Adipose tissue (tissue), 3 donors: ENCODE measurements around the gene MT1A. TPM values are rescaled to one million over a fixed set of nuclear protein-coding genes. Genes with fewer than 3 reads are reported as not detected.

Source experiments
- H3K27ac ChIP-seq: one replicate; pipeline ENCODE4 v1.5.1; 2013; ENCODE audit warnings: low read depth, low read length
- WGBS, 3 donors: extraction: QIAGEN DNeasy Blood & Tissue Kit; methylation state at CpG; one replicate each; pipeline ENCODE4 v1.1.7; 2013; 5-methylcytosine and 5-hydroxymethylcytosine counted together
- polyA plus RNA-seq, 3 donors: library from polyadenylated mRNA; stranded (reverse); fragments of 200-250 nt; gene quantifications; one replicate each; pipeline ENCODE4 v1.2.3, GENCODE V29; 2013
- donor health status: healthy with polysubstance abuse.
- donor health status: Bipolar disorder and iron deficiency.
- donor health status: healthy.

Gene MT1A
- polyA plus RNA-seq, result 1,000 to 10,000 TPM in 2 of 3 donors, 100 to 1,000 TPM in 1; 259 to 2,112 (median 1,254) TPM

GRCh38 chr16:56637814-56638750 is at the start of gene MT1A:
MT1A (plus strand) TSS chr16:56638666; CDS start chr16:56638739, 73 bp downstream.
- peak within 1 kb of the TSS; percentile 52 for H3K27ac ChIP-seq

GRCh38 chr16:56588781-56589140 is 49.7 kb upstream of the MT1A start:
- no peak overlapping the region for H3K27ac ChIP-seq
- WGBS, 3 donors, result 33 to 38% (median 36%) methylated on average over 9 of the region's 9 CpGs

More at GRCh38 chr16:56637814-56638750, at the start of gene MT1A:
- WGBS, 3 donors, result 7 to 12% (median 10%) methylated on average over 64 to 68 of the region's 68 CpGs

- no peak within 1 kb of the TSS for H3K27ac ChIP-seq
- WGBS, 3 donors, result 4 to 7% (median 7%) methylated on average over 65 to 87 of the region's 87 CpGs
These were observed 49.1 kb upstream of the MT1A start, which contains the start of gene MT3 for GRCh38 chr16:56589141-56590039. MT3 (plus strand) TSS chr16:56589528; CDS start chr16:56589591, 63 bp downstream.

- no peak overlapping the region for H3K27ac ChIP-seq
- WGBS, 3 donors, result 51 to 54% (median 51%) methylated on average over 4 of the region's 4 CpGs
These were observed 46.9 kb upstream of the MT1A start for GRCh38 chr16:56591377-56592060.

- H3K27ac ChIP-seq, result no peak overlapping the region
- 93 to 96% (median 95%) methylated on average over 6 of the region's 6 CpGs for WGBS, 3 donors
These were observed 44.7 kb upstream of the MT1A start for GRCh38 chr16:56593573-56594291.

- 84 to 97% (median 95%) methylated on average over 5 of the region's 5 CpGs for WGBS, 3 donors
- no peak overlapping the region for H3K27ac ChIP-seq
These were observed 44.2 kb upstream of the MT1A start for GRCh38 chr16:56594292-56594619.

- WGBS, 3 donors, result 29 to 34% (median 29%) methylated on average over 8 of the region's 8 CpGs
- no peak overlapping the region for H3K27ac ChIP-seq
These were observed 38.0 kb upstream of the MT1A start for GRCh38 chr16:56600398-56600999.

GRCh38 chr16:56601325-56601724 is 37.1 kb upstream of the MT1A start:
- no peak overlapping the region for H3K27ac ChIP-seq
- WGBS, 3 donors, result 63 to 77% (median 74%) methylated on average over 9 of the region's 9 CpGs

- WGBS, 3 donors, result 37 to 47% (median 46%) methylated on average over 4 of the region's 4 CpGs
- no peak overlapping the region for H3K27ac ChIP-seq
These were observed 34.9 kb upstream of the MT1A start for GRCh38 chr16:56603589-56603988.

GRCh38 chr16:56604966-56605365 is 33.5 kb upstream of the MT1A start:
- 91 to 93% (median 91%) methylated on average over 4 of the region's 4 CpGs for WGBS, 3 donors
- H3K27ac ChIP-seq, result no peak overlapping the region

GRCh38 chr16:56605475-56605874 is 33.0 kb upstream of the MT1A start:
- no peak overlapping the region for H3K27ac ChIP-seq
- WGBS, 3 donors, result 67 to 92% (median 91%) methylated on average over 1 of the region's 1 CpG

- WGBS, 3 donors, result 60 to 64% (median 64%) methylated on average over 3 of the region's 3 CpGs
- no peak overlapping the region for H3K27ac ChIP-seq
These were observed 32.4 kb upstream of the MT1A start for GRCh38 chr16:56606071-56606475.

GRCh38 chr16:56606476-56607108 is 31.9 kb upstream of the MT1A start:
- 37 to 41% (median 40%) methylated on average over 8 of the region's 8 CpGs for WGBS, 3 donors
- H3K27ac ChIP-seq, result peak overlapping the region; percentile 84

GRCh38 chr16:56607109-56607618 is 31.3 kb upstream of the MT1A start:
- WGBS, 3 donors, result 26 to 70% (median 30%) methylated on average over 14 of the region's 14 CpGs
- H3K27ac ChIP-seq, result peak overlapping the region; percentile 84

GRCh38 chr16:56607675-56608042 is 30.8 kb upstream of the MT1A start:
- peak overlapping the region; percentile 96 for H3K27ac ChIP-seq
- WGBS, 3 donors, result 49 to 92% (median 56%) methylated on average over 2 of the region's 2 CpGs

GRCh38 chr16:56608043-56608875 is 30.2 kb upstream of the MT1A start, which contains the start of gene MT2A:
MT2A (plus strand) TSS chr16:56608584; CDS start chr16:56608656, 72 bp downstream.
- peak within 1 kb of the TSS; percentile 96 for H3K27ac ChIP-seq
- WGBS, 3 donors, result 5 to 7% (median 5%) methylated on average over 57 to 62 of the region's 62 CpGs
